Measurements from ENCODE around the gene TULP4.

DNA sequence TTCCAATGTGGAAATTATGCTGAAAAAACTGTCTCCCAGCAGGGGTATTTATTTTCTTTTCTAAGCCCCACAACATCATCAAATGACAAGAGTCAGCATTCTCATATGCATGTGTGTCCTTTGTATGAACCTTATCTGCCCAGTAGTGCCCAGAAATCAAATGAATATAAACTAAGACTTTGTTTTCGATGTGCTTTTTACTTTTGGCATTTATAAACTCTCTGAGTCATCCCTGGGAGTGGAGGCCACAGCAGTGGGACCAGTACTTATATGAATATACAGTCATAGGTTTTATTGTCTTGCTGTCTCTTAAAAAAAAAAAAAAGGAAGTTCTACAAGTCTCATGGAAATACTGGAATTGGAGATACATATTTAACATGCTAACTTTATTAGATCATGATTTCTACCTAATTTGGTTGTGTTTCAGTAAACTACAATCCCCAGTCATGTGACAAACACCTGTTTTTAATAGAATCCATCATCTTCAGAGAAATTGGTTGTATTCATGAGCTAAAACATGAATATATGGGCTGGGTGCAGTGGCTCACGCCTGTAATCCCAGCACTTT lies 148.4 kb downstream of the TULP4 start:
- TF ChIP-seq, protein P1, sequence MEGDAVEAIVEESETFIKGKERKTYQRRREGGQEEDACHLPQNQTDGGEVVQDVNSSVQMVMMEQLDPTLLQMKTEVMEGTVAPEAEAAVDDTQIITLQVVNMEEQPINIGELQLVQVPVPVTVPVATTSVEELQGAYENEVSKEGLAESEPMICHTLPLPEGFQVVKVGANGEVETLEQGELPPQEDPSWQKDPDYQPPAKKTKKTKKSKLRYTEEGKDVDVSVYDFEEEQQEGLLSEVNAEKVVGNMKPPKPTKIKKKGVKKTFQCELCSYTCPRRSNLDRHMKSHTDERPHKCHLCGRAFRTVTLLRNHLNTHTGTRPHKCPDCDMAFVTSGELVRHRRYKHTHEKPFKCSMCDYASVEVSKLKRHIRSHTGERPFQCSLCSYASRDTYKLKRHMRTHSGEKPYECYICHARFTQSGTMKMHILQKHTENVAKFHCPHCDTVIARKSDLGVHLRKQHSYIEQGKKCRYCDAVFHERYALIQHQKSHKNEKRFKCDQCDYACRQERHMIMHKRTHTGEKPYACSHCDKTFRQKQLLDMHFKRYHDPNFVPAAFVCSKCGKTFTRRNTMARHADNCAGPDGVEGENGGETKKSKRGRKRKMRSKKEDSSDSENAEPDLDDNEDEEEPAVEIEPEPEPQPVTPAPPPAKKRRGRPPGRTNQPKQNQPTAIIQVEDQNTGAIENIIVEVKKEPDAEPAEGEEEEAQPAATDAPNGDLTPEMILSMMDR (IDR thresholded peaks at IDR 0.05), result no peak
- TF ChIP-seq POLR2A (IDR thresholded peaks at IDR 0.05), result no peak
- no peak for TF ChIP-seq POLR2AphosphoS5 (IDR thresholded peaks at IDR 0.05)
- TF ChIP-seq EP300 (IDR thresholded peaks at IDR 0.05), result no peak

Measured in upper lobe of left lung (tissue), 4 donors.